Activated naive CD4-positive, alpha-beta T cell treated with anti-CD3 and anti-CD28 coated beads, Interleukin-2, amount 10 ng/mL, durations not matched to agents 7 days and 5 days (primary cell): ENCODE results near the gene ARHGAP32.

ENCODE experiments used
- CTCF ChIA-PET: fragments of 350-600 bp; sonication (Branson Sonifier 250); formaldehyde crosslinking; loops from one replicate; lab custom pipeline; 2021; ENCODE audit warnings: antibody characterized with exemption; lab: Charles Lee
- DNase-seq: peaks from one replicate; pipeline ENCODE4 v3.0.0-alpha.2; 2020
- H3K27ac Mint-ChIP-seq: one replicate; pipeline ENCODE4 v1.8.0; 2021; ENCODE audit warnings: mild to moderate bottlenecking, moderate library complexity, mixed read lengths
- H3K27me3 Mint-ChIP-seq: one replicate; pipeline ENCODE4 v1.8.0; 2021; ENCODE audit warnings: mild to moderate bottlenecking, mixed read lengths
- H3K36me3 Mint-ChIP-seq: one replicate; pipeline ENCODE4 v1.8.0; 2021; ENCODE audit warnings: mixed read lengths
- H3K4me1 Mint-ChIP-seq: one replicate; pipeline ENCODE4 v1.8.0; 2021; ENCODE audit warnings: mixed read lengths
- H3K4me3 Mint-ChIP-seq: one replicate; pipeline ENCODE4 v1.8.0; 2021; ENCODE audit warnings: mild to moderate bottlenecking, moderate library complexity, mixed read lengths
- H3K9me3 Mint-ChIP-seq: one replicate; pipeline ENCODE4 v1.8.0; 2021; ENCODE audit warnings: mixed read lengths

The ARHGAP32 gene

DNA sequence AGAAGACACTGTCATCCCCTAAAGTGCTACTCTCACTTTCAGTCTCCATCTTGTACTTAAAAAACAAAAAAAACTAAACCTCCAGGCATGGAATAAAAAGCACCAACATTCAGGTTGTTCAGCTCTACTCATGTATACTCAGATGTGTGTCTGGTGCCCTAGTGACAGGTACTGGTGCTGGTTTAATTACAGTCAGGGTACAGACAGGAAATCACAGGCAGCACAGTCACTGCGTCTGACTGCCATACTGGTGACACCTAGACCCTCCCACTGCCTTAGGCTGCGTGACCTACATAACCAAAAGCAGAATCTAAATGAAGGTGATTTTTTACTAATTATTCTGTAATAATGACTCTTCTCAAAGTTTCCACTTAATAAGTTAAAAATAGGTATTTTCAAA is at the start of gene ARHGAP32:
Gene ARHGAP32 (minus strand): TSS at position 176 of the 400 bp plus-strand sequence. CDS start 127 bp downstream, at position 49.
- H3K27me3 Mint-ChIP-seq = no peaks in the 10 kb centered on the region
- H3K27ac Mint-ChIP-seq = no peak within 1 kb of the TSS
- CTCF ChIA-PET = no interaction called here
- H3K4me1 Mint-ChIP-seq = no peaks in the 10 kb centered on the region
- no peak for DNase-seq
- no peaks in the 10 kb centered on the region for H3K9me3 Mint-ChIP-seq
- no peaks in the 10 kb centered on the region for H3K36me3 Mint-ChIP-seq
- H3K4me3 Mint-ChIP-seq = no peak within 1 kb of the TSS

DNA sequence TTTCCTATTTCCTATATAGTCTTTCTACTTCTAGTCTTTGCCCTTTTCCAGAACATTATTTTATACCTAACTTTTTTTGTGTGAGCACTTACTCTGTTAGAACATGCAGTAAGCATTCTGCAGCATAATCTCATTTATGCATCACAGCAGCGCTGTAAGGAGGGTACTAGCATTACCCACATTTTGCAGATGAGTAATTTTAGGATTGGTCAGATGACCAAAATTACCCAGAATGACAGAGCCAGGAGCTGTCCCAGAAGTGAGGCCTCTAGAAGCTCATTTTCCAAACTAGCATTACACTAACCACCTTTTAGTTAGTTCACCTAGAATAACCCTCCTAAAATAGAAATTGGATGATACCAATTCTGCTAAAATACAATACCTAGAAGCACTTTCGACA is 47.1 kb upstream of the ARHGAP32 start:
- Mint-ChIP-seq H3K36me3 (no peaks in the 10 kb centered on the region), H3K4me3 (no peak overlapping the region), H3K27ac (no peak overlapping the region), H3K27me3 (no peaks in the 10 kb centered on the region), H3K9me3 (no peaks in the 10 kb centered on the region), H3K4me1 (no peaks in the 10 kb centered on the region)
- no peak for DNase-seq
- CTCF ChIA-PET = no interaction called here

DNA sequence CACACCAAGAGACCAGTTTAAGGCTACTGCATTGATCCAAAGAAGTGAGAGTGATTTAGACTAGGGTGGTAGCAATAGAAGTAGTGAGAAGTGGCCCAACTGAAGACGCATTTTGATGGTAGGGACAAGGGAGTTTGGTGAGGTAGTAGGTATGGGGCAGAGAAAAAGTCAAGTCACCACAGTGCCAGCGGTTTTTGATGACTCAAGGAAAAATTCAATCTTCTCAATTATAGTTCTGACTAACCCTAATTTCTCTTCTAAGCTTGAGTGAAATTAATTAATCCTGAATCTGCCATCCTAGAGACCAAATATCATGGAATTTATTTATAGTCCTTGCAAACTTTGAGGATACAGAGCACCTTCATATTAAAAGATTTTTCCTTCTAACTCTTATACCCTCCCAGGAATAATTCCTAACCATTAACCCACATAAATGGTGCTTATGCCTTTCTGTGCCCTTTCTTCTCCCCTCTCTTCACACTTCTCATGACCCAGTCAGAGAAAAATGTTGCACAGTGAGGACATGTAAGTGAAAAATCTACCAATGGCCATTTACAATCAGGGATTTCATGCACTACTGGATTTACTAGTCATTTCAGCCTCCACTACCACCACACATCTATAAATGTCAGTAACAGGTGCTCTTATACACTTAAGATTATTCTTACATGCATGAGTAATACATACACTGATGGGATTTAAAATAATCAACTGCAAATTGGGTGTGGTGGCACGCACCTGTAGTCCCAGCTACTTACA is 45.9 kb upstream of the ARHGAP32 start:
- H3K36me3 Mint-ChIP-seq = no peaks in the 10 kb centered on the region
- no peaks in the 10 kb centered on the region for H3K27me3 Mint-ChIP-seq
- no peak for DNase-seq
- no peaks in the 10 kb centered on the region for H3K9me3 Mint-ChIP-seq
- H3K27ac Mint-ChIP-seq = no peak overlapping the region
- no peak overlapping the region for H3K4me3 Mint-ChIP-seq
- CTCF ChIA-PET = no interaction called here
- no peaks in the 10 kb centered on the region for H3K4me1 Mint-ChIP-seq

DNA sequence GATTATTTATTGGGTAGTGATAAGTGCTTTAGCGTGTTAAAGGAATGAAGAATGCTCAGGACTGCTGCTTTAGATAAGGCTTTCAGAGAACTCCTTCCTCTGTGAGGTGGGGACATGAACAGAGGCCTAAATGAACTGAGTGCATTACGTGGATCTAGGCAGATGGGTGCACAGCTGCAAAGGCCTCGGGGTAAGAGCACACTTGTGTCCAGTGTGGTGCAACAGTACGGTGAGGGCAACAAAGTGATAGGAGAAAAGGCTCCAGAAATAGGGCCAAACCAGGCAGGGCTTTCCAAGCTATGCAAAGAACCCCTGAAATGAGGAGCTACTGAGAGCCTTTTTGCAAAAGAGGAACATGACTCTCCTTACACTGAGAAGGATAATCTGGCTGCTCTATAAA is 45.3 kb upstream of the ARHGAP32 start:
- Mint-ChIP-seq H3K4me3 (no peak overlapping the region), H3K4me1 (no peaks in the 10 kb centered on the region), H3K27me3 (no peaks in the 10 kb centered on the region), H3K27ac (no peak overlapping the region), H3K9me3 (no peaks in the 10 kb centered on the region), H3K36me3 (no peaks in the 10 kb centered on the region)
- no peak for DNase-seq
- CTCF ChIA-PET = no interaction called here

DNA sequence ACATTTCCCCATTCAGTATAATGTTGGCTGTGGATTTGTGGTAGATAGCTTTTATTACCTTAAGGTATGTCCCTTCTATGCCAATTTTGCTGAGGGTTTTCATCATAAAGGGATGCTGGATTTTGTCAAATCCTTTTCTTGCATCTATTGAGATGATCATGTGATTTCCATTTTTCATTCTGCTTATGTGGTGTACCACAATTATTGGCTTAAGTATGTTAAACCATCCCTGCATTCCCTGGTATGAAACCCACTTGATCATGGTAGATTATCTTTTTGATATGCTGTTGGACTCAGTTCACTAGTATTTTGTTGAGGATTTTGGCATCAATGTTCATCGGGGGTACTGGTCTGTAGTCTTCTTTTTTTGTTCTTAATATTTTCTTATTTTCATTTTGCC is 44.7 kb upstream of the ARHGAP32 start:
- H3K4me3 Mint-ChIP-seq = no peak overlapping the region
- H3K27me3 Mint-ChIP-seq = no peaks in the 10 kb centered on the region
- no peaks in the 10 kb centered on the region for H3K4me1 Mint-ChIP-seq
- H3K9me3 Mint-ChIP-seq = no peaks in the 10 kb centered on the region
- no peaks in the 10 kb centered on the region for H3K36me3 Mint-ChIP-seq
- CTCF ChIA-PET = no interaction called here
- DNase-seq = no peak
- H3K27ac Mint-ChIP-seq = no peak overlapping the region

DNA sequence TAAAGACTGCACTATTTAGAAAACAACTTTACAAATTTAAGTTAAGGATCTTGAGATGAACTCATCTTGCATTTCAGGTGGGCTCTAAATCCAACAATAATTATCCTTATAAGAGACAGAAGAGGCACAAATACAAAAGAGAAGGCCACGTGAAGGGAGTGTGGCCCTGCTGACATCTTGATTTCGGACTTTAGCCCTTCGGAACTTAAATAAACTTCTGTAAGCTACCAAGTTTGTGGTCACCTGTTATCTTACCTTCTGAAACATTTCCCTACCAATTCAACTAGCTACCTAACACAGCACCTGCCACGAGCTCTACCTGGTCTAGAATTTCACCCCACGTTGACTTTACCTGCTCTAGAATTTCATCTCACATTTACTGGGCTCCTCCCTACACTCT is 42.9 kb upstream of the ARHGAP32 start:
- CTCF ChIA-PET = no interaction called here
- Mint-ChIP-seq H3K27me3 (no peaks in the 10 kb centered on the region), H3K36me3 (no peaks in the 10 kb centered on the region), H3K27ac (no peak overlapping the region), H3K4me3 (no peak overlapping the region), H3K9me3 (no peaks in the 10 kb centered on the region), H3K4me1 (no peaks in the 10 kb centered on the region)
- no peak for DNase-seq

DNA sequence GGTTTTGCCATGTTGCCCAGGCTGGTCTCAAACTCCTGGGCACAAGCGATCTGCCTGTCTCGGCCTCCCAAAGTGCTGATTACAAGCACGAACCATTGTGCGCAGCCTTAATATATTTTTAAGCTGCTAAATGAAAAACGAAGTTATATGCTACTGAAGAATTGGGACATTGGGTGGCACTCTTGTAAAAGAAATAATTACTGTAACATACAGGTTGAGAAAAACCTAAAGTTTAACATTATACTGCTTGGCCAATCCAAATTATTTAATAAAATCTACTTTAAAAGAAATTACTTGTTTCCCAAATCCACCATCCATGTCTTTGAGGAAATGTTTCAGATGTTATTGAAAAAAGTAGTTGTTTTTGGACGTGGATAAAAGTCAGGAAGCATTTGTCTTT is 37.9 kb upstream of the ARHGAP32 start:
- H3K36me3 Mint-ChIP-seq = no peaks in the 10 kb centered on the region
- no peak for DNase-seq
- H3K27me3 Mint-ChIP-seq = no peaks in the 10 kb centered on the region
- no peaks in the 10 kb centered on the region for H3K4me1 Mint-ChIP-seq
- no peak overlapping the region for H3K4me3 Mint-ChIP-seq
- H3K27ac Mint-ChIP-seq = no peak overlapping the region
- peaks cover 11% of the 10 kb centered on the region for H3K9me3 Mint-ChIP-seq
- CTCF ChIA-PET = interaction anchor here (0.6 to 2.3 kb wide), 7 partner anchors 9 to 381 kb away, joined by 3 to 18 read pairs (median 4); no protein-coding TSS in a partner anchor

DNA sequence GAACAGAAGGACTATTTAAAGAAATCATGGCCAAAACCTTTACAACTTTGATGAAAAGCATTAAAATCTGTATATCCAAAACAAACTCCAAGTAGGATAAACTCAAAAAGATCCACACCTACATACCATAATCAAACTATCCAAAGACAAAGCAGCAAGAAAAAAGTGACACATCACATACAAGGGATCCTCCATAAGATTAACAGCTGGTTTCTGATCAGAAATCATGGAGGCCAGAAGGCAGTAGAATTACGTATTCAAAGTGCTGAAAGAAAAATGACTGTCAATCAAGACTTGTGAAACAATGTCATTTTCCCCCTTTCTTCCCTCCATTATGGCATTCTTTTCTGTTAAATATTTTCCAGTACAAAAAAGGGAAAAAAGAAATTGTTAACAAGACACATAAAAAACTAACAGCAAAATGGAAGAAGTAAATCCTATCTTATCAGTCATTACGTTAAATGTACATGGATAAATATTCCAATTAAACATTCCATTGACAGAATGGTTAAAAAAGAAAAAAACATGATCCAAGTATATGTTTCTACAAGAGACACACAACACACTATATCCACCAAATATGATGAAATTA is 34.2 kb upstream of the ARHGAP32 start:
- Mint-ChIP-seq H3K9me3 (peaks cover 11% of the 10 kb centered on the region), H3K4me1 (no peaks in the 10 kb centered on the region), H3K4me3 (no peak overlapping the region), H3K36me3 (no peaks in the 10 kb centered on the region), H3K27ac (no peak overlapping the region), H3K27me3 (no peaks in the 10 kb centered on the region)
- no peak for DNase-seq
- CTCF ChIA-PET = no interaction called here

DNA sequence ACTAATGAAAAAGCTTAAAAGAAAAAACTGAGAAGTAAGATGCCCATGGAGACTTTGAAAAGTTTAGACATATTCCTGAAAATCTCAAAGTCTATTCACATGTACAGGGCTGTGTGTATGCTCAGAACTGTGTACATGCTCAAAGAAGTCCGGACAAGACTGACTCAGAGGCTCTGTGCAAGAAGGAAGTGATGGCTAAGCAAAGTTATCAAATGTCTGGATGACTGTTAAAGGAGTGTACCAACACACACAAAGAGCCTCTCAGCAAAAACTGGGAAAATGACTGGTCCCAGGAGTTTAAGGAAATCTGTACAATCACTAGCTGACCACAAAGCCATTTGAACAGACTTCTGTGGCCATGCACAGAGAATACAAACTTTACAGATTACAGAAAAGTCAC is 33.1 kb upstream of the ARHGAP32 start:
- H3K36me3 Mint-ChIP-seq = no peaks in the 10 kb centered on the region
- H3K9me3 Mint-ChIP-seq = peaks cover 11% of the 10 kb centered on the region
- H3K4me1 Mint-ChIP-seq = no peaks in the 10 kb centered on the region
- CTCF ChIA-PET = interaction anchor here (1.2 kb wide), 1 partner anchor 107 kb away, joined by 3 read pairs; no protein-coding TSS in a partner anchor
- no peak overlapping the region for H3K27ac Mint-ChIP-seq
- H3K4me3 Mint-ChIP-seq = no peak overlapping the region
- no peak for DNase-seq
- H3K27me3 Mint-ChIP-seq = no peaks in the 10 kb centered on the region

DNA sequence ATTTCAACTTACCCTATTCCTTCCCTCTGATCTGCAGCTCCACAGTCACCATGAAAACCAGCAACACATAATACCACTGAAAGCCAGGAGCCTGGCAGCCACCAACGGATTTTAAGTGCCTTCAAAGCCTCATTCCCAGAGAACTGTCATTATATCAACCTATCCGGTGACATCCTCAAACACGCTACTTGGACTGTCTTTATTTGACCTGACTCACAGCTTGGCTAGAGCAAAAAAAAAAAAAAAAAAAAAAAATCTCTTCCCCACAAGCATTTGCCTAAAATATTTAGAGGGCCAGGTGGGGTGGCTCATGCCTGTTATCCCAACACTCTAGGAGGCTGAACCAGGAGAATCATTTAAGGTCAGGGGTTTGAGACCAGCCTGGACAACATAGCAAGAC is 32.4 kb upstream of the ARHGAP32 start:
- Mint-ChIP-seq H3K4me1 (no peaks in the 10 kb centered on the region), H3K27ac (no peak overlapping the region), H3K36me3 (no peaks in the 10 kb centered on the region), H3K9me3 (peaks cover 11% of the 10 kb centered on the region), H3K4me3 (no peak overlapping the region), H3K27me3 (no peaks in the 10 kb centered on the region)
- CTCF ChIA-PET = interaction anchor here (1.2 kb wide), 1 partner anchor 107 kb away, joined by 3 read pairs; no protein-coding TSS in a partner anchor
- DNase-seq = no peak

DNA sequence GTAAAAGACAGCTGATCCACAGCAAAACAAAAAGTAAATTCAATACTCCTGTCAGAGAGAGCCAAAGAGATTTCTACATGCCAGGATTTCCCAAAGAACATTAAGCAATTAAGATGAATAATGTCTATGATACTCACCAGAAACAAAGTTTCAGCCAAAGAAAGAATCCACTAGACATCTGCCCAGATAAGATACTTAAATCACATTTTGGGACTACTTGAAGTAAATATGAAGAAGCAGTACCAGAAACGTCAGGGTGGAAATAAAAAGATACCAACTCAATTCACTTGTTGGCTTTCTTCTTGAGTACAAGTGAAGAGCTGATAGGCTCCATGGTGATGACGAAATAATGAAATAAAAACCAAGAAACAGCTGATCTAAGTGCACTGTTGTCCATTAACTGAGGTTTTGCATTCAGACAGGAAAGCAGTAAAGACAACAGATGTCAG is 31.6 kb upstream of the ARHGAP32 start:
- Mint-ChIP-seq H3K27me3 (no peaks in the 10 kb centered on the region), H3K27ac (no peak overlapping the region), H3K4me1 (no peaks in the 10 kb centered on the region), H3K9me3 (peaks cover 11% of the 10 kb centered on the region), H3K4me3 (no peak overlapping the region), H3K36me3 (no peaks in the 10 kb centered on the region)
- DNase-seq = no peak
- CTCF ChIA-PET = interaction anchor here (1.2 kb wide), 1 partner anchor 108 kb away, joined by 3 read pairs; no protein-coding TSS in a partner anchor

DNA sequence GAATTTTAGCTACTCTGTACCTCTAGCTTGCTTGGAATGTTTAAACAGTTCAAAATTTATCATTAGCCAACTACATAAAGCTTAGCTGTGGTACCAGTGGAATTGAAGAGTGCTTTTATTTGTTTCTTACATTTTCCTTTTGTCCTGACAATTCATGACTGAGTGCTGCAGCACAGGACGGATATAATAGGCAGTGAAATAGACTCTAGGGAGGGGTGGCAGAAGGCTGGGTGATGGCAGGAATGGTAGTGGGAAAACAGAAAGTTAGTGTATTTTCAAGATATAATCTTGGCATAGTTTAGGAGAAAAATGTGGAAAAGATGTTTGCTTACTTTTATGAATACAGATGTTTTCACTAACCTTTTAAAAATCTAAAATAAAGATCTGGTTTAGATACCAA is 31.1 kb upstream of the ARHGAP32 start:
- no peak overlapping the region for H3K4me3 Mint-ChIP-seq

DNA sequence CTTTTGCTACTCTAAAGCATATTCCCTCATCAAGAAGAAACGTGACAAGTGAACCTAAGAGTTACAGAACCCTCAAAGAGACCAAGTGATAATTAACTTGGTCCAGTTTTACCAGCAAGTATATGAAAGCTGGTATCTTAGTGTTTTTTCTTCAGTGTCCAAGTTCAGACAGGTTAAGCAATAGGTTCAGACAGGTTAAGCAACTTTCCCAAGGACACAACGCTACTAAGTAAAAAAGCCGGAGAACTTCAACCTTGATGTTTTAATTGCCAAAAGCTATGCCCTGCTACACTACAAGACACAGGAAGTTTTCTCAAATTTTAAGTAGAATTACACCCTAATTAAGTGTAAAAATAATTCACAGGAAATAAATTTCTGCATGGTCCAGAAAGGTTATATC is 30.0 kb upstream of the ARHGAP32 start:
- Mint-ChIP-seq H3K9me3 (peaks cover 11% of the 10 kb centered on the region), H3K4me1 (no peaks in the 10 kb centered on the region), H3K4me3 (no peak overlapping the region), H3K27ac (no peak overlapping the region), H3K36me3 (no peaks in the 10 kb centered on the region), H3K27me3 (no peaks in the 10 kb centered on the region)
- CTCF ChIA-PET = interaction anchor here (1.3 kb wide), 1 partner anchor 8 kb away, joined by 4 read pairs; no protein-coding TSS in a partner anchor
- no peak for DNase-seq

More for the DNA sequence above, 31.1 kb upstream of the ARHGAP32 start:
- Mint-ChIP-seq H3K36me3 (no peaks in the 10 kb centered on the region), H3K27ac (no peak overlapping the region), H3K9me3 (peaks cover 11% of the 10 kb centered on the region), H3K27me3 (no peaks in the 10 kb centered on the region), H3K4me1 (no peaks in the 10 kb centered on the region)
- DNase-seq = no peak
- CTCF ChIA-PET = no interaction called here

DNA sequence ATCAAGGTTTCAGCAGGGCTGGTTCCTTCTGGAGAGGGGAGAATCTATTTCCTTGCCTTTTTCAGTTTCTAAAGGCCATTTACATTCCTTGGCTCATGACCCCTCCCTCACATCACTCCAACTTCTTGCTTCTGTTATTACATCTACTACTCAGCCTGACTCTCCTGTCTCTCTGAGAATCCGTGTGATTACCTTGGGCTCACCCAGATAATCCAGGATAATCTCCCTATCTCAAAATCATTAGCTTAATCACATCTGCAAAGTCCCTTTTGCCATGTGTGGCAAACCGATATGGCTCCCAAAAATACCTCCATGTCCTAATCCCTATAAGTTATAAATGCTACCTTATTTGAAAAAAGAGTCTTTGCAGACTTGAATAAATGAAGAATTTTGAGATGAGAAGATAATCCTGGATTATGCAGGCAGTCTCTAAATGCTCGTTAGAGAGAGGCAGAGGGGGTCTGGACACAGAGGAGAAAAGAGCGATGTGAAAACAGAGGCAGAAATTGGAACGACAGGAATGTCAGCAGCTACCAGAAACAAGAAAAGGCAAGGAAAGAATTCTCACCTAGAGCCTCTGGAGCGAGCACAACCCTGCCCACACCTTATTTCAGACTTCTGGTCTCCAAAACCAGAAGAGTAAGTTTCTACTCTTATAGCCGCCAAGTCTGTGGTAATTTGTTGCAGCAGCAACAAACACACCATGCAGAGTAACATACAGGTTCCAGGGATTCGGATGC is 23.6 kb upstream of the ARHGAP32 start:
- H3K27me3 Mint-ChIP-seq = no peaks in the 10 kb centered on the region
- no peak overlapping the region for H3K27ac Mint-ChIP-seq
- H3K4me3 Mint-ChIP-seq = no peak overlapping the region
- H3K36me3 Mint-ChIP-seq = no peaks in the 10 kb centered on the region
- H3K4me1 Mint-ChIP-seq = peaks cover 2% of the 10 kb centered on the region
- DNase-seq = no peak
- CTCF ChIA-PET = no interaction called here
- H3K9me3 Mint-ChIP-seq = no peaks in the 10 kb centered on the region
